ENCODE results near the gene ACTL6B.

ACTL6B gene

DNA sequence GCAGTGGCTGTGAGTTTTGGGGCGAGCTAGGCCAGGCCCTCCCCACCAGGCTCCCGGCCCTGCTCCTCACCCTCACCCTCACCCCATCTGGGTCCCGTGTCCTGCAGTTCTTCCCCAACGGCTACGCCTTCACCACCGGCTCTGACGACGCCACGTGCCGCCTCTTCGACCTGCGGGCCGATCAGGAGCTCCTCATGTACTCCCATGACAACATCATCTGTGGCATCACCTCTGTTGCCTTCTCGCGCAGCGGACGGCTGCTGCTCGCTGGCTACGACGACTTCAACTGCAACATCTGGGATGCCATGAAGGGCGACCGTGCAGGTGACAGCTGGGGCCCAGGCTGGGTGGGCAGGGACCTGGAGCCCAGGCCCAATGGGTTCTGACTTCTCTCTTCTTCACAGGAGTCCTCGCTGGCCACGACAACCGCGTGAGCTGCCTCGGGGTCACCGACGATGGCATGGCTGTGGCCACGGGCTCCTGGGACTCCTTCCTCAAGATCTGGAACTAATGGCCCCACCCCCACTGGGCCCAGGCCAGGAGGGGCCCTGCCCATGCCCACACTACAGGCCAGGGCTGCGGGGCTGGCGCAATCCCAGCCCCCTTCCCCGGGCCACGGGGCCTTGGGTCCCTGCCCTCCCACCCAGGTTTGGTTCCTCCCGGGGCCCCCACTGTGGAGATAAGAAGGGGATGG, 22.2 kb upstream of the ACTL6B start:
- TF ChIP-seq, protein P1, sequence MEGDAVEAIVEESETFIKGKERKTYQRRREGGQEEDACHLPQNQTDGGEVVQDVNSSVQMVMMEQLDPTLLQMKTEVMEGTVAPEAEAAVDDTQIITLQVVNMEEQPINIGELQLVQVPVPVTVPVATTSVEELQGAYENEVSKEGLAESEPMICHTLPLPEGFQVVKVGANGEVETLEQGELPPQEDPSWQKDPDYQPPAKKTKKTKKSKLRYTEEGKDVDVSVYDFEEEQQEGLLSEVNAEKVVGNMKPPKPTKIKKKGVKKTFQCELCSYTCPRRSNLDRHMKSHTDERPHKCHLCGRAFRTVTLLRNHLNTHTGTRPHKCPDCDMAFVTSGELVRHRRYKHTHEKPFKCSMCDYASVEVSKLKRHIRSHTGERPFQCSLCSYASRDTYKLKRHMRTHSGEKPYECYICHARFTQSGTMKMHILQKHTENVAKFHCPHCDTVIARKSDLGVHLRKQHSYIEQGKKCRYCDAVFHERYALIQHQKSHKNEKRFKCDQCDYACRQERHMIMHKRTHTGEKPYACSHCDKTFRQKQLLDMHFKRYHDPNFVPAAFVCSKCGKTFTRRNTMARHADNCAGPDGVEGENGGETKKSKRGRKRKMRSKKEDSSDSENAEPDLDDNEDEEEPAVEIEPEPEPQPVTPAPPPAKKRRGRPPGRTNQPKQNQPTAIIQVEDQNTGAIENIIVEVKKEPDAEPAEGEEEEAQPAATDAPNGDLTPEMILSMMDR (IDR thresholded peaks at IDR 0.05; ENCODE audit: insufficient read depth, missing control alignments) = no peak
- peak; percentile 18 for DNase-seq (ENCODE audit: insufficient read length, low spot score)
- FAIRE-seq = no peak

DNA sequence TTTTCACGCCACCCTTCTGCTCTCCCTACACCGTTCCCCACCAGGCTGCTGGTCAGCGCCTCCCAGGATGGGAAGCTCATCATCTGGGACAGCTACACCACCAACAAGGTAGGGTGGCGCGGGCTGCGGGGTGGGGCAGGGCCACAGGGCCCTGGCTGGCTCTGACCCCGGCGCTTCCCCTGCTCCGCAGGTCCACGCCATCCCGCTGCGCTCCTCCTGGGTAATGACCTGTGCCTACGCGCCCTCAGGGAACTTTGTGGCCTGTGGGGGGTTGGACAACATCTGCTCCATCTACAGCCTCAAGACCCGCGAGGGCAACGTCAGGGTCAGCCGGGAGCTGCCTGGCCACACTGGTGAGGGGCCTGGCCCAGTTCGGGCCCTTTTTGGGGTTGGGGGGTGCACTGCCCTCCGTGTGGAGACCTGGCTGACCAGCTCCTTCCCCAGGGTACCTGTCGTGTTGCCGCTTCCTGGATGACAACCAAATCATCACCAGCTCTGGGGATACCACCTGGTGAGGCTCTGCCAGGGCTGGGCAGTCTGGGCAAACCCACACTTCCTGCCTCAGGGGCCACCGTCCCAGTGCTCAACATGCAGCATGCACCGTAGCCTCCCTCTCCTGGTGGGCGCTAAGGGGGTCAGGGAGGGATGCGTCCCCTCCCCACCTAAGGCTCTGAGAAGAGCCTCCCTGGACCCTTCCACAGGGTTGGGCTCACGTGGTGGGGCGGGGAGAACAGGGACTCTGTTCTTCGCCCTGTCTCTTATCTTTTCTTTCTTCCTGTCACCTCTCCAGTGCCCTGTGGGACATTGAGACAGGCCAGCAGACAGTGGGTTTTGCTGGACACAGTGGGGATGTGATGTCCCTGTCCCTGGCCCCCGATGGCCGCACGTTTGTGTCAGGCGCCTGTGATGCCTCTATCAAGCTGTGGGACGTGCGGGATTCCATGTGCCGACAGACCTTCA, 21.3 kb upstream of the ACTL6B start:
- DNase-seq (ENCODE audit: insufficient read length, low spot score) (peak; percentile 13), FAIRE-seq (no peak)
- TF ChIP-seq, protein P1 (IDR thresholded peaks at IDR 0.05; ENCODE audit: insufficient read depth, missing control alignments) = no peak

DNA sequence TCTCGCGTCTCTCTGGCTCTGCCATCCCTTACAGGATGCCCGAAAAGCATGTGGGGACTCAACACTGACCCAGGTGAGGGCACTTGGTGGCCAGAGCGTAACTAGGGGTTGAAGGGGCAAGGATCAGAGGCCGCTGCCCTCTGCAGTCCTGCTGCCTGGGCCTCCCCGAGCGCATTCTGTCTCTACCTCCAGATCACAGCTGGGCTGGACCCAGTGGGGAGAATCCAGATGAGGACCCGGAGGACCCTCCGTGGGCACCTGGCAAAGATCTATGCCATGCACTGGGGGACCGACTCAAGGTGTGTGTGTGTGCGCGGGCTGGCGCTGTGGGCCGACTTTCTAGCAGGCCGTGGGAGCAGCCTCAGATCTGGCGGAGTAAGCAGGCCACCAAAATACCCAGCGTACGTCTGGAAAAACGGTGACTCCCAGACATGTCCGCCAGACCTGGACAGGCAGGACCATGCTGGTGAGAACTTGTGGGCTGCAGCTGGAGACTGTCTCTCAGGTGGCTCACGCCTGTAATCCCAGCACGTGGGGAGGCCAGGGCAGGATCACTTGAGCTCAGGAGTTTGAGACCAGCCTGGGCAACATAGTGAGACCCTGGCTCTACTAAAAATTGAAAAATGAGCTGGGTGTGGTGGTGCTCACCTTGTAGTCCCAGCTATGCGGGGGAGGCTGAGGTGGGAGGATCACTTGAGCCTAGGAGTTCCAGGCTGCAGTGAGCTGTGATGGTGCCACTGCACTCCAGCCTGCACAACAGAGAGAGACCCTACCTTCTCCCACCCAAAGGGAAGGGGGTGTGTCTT, 20.5 kb upstream of the ACTL6B start:
- no peak for FAIRE-seq
- DNase-seq (ENCODE audit: insufficient read length, low spot score) = no peak
- TF ChIP-seq, protein P1 (IDR thresholded peaks at IDR 0.05; ENCODE audit: insufficient read depth, missing control alignments) = no peak

DNA sequence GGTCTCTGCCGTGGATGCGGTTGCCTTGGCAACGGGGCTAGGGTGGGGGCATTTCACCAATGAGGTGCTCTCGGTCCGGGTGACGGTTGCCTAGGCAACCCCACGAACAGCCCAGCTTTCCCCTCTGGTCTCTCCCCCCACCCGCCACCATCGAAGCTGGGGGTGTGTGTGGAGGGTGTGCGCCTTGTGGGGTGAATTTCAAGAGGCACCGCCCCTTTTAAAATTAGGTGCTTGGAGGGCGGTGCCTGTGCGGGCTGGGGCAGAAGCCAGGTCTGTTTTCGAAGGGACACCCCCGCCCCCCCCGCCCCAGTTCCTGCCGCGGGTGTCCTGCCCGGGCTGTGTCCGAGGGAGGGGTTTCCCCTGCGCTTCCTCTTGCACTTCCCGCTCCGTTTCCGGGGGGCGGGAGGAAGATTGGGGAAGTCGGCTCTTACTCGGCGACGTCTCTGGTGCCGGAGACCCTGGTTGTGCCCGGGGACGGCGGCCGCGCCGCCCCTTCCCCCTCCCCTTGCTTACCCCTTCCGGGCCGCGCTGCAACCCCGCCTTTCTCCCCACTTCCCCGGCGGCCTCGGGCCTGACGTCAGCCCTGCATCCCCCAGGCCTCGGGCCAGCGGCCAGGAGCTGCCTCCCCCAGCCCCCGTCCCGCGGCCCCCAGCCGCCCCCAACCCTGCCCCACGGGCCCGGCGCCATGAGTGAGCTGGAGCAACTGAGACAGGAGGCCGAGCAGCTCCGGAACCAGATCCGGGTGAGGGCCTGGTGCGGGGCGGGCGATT, 19.5 kb upstream of the ACTL6B start:
- DNase-seq (ENCODE audit: insufficient read length, low spot score) = peak; percentile 70
- FAIRE-seq = no peak
- TF ChIP-seq, protein P1 (IDR thresholded peaks at IDR 0.05; ENCODE audit: insufficient read depth, missing control alignments) = no peak

DNA sequence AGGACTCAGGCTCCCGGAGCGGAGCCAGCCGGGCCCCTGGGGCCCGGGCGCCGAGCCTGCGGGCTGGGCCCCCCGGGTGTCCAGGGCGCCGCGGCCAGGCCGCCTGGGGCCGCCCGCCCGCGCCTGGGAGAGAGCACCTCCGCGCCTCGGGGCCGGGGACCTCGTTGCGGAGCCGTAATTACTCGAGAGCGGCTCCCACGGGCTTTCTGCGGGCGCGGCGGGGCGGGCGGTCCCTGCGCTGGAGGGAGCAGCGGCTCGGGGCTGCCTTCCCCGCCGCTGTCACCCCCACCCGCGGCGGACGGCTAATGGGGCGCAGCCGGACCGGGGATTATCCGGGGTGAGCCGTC, 18.8 kb upstream of the ACTL6B start:
- no peak for FAIRE-seq
- no peak for DNase-seq (ENCODE audit: insufficient read length, low spot score)
- TF ChIP-seq, protein P1 (IDR thresholded peaks at IDR 0.05; ENCODE audit: insufficient read depth, missing control alignments) = no peak

DNA sequence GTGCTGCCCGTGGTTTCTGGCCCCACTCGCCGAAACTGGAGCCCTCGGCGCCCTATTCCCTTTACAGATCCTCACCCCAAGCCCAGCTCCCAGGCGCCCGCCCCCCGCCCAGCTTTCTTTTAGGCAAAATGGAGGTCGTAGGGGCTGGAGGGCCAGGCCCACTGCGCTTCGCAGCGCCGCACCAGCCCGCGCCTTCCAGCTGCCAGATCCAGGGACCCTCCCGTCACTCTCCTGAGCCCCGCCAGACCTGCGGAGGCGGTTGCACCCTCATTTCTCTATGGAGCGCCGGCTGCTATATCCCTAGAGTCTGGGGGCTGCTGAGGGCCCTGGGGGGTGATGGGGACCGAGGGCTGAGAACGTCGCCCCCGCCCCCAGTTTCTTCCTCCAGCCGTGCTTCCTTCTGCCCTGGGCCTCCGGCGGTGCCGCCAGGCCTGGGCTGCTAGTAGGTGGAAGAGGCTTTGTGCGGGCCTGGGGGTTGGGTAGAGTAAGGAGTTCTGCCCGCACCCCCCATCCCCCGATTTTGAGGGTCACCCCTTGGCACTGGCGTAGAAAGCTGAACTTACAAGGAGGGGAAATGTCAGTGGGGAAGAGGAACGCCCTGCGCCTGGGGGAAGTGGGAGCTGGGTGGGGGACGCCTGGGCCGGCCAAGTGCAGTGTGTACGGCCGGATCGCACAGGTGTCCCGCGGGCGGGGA, 18.3 kb upstream of the ACTL6B start:
- FAIRE-seq (no peak), DNase-seq (ENCODE audit: insufficient read length, low spot score) (no peak)
- TF ChIP-seq, protein P1 (IDR thresholded peaks at IDR 0.05; ENCODE audit: insufficient read depth, missing control alignments) = no peak

All from D721Med (cell line).